GM21381 (cell line): Measurements from ENCODE around the gene HBD.
"Not testable (repeated sequence)": the region's sequence is repeated elsewhere in the genome, so short reads cannot be mapped to it uniquely, and the experiment has no call there.

Experiments
- ATAC-seq: cut with Tn5 transposase; IDR thresholded peaks from one replicate; pipeline ENCODE4 v1.9.1; 2021; ENCODE audit warnings: mild to moderate bottlenecking, moderate library complexity; ENCODE audit not compliant: unreplicated experiment

The HBD gene

DNA sequence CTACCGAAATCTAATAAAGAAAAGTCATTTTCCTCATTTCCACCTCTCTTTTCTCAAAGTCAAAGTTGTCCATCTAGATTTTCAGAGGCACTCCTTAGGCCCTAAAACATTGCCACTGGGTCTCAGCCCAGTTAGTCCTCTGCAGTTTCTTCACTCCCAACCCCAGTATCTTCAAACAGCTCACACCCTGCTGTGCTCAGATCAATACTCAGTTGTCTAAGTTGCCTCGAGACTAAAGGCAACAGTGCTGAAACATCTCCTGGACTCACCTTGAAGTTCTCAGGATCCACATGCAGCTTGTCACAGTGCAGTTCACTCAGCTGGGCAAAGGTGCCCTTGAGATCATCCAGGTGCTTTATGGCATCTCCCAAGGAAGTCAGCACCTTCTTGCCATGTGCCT is 19.7 kb upstream of the HBD start:
- not testable (repeated sequence) for ATAC-seq

DNA sequence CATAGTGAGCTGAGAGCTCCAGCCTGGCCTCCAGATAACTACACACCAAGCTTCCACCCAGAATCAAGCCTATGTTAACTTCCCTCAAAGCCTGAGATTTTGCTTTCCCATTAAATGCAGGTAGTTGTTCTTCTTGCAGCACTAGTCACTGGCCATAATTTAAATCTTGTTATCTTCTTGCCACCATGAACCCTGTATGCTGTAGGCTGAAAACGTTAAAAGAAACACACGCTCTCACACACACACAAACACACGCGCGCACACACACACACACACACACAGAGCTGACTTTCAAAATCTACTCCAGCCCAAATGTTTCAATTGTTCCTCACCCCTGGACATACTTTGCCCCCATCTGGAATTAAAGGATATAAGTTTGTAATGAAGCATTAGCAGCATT is 19.2 kb upstream of the HBD start:
- ATAC-seq = not testable (repeated sequence)

DNA sequence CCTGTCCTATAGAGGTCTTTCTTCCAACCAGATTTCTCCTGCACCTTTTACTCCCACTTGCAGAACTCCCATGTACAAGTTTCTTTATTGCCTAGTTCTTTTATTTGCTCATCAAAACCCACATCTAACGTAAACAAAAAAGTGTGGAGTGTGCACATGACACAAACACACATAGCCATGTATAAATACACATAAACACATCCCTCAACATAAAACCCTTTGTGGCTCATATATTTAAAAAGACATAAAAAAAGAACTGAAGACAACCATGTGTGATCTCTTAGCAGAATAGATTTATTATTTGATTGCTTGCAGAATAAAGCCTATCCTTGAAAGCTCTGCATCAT is 18.6 kb upstream of the HBD start:
- no peak for ATAC-seq

DNA sequence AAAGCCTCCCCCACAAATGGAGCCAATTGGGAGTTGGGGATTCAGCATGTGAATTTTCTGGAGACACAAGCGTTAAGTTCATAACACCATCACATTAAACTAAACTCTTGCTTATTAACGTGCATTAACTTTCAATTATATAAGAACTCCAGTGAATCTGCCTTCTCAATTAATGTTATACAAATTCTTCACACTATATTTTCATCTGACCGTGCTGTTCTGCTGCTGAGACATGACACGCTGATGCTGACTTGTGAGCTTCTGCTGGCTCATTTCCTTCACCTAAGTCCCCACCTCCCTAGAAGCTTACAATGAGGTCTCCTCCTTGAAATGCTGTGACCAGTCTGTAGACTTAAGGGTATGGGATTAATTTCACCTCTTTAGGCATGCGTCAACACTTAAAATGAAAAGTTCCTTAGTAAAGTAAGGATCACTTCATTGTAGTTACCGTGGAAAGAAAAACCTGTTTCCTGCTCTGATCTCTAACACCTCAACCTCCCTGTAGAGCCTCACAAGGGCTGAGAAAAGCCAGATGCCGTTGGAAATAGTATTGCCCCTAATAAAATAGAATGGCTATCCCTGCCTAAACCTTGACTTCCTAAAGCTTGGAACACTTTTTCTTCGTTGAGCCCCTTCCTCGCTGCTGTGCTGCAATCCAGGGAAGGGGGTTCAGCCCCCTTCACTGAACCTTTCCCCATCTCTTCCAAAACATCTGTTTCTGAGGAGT is 18.1 kb upstream of the HBD start:
- ATAC-seq = no peak

DNA sequence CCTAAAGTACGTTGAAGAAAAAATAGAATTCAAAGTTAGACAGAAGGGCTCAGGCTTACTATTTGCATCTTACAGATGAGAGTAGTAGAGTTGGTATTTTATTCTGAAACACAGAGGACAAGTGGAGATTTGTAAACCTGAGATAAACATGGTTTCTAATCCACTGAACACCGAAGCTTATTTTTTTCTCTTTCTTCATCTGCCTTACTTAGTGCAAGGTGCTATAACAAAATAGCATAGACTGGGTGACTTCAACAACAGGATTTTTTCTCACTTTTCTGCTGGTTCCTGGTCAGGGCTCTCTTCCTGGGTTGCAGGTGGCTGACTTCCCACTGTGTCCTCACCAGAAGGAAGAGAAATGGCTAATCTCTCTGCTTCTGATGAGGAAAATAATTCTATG is 17.5 kb upstream of the HBD start:
- no peak for ATAC-seq

DNA sequence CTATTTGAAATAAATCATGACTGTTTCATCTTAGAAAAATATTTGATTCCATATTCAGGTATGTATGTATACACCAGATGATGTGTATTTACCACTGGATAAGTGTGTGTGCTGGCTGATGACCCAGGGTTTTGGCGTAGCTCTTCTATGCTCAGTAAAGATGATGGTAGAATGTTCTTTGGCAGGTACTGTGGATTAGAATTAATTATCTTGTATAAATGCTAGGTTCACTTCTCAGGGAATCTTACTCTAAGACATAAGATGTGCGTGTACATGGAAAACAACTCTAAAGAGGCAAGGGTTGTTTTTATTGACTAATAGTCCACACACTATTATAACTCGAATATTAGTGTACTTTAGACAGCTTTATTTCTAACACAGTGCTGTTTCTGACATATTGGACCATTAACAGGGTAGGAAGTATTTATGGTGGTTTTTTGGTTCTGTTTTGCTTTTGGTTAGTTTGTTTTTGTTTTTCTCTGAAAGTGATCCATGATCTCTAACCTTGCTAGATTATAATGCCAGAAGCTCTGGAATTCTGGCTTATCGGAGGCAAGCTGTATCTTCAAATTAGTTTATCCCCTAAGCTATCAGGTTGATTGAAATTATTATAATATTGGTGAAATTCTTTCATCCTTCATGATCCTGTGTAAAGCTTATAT is 16.4 kb upstream of the HBD start:
- no peak for ATAC-seq

DNA sequence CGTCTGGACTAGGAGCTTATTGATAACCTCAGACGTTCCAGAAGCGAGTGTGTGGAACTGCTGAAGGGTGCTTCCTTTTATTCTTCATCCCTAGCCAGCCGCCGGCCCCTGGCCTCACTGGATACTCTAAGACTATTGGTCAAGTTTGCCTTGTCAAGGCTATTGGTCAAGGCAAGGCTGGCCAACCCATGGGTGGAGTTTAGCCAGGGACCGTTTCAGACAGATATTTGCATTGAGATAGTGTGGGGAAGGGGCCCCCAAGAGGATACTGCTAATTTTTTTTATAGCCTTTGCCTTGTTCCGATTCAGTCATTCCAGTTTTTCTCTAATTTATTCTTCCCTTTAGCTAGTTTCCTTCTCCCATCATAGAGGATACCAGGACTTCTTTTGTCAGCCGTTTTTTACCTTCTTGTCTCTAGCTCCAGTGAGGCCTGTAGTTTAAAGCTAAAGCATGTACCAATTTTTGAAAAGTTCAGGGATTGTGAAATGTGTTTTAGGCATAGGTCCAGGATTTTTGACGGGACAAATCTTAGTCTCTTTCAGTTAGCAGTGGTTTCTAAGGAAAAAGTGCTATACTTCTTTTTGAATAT is 15.6 kb upstream of the HBD start, which contains the start of gene HBG1:
HBG1 (minus strand) TSS at position 51 of the 590 bp plus-strand sequence. CDS start 53 bp downstream, outside the sequence.
- ATAC-seq = not testable (repeated sequence)

DNA sequence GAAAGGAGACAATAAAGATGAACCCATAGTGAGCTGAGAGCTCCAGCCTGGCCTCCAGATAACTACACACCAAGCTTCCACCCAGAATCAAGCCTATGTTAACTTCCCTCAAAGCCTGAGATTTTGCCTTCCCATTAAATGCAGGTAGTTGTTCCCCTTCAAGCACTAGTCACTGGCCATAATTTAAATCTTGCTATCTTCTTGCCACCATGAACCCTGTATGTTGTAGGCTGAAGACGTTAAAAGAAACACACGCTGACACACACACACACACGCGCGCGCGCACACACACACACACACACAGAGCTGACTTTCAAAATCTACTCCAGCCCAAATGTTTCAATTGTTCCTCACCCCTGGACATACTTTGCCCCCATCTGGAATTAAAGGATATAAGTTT is 14.2 kb upstream of the HBD start:
- ATAC-seq = not testable (repeated sequence)

DNA sequence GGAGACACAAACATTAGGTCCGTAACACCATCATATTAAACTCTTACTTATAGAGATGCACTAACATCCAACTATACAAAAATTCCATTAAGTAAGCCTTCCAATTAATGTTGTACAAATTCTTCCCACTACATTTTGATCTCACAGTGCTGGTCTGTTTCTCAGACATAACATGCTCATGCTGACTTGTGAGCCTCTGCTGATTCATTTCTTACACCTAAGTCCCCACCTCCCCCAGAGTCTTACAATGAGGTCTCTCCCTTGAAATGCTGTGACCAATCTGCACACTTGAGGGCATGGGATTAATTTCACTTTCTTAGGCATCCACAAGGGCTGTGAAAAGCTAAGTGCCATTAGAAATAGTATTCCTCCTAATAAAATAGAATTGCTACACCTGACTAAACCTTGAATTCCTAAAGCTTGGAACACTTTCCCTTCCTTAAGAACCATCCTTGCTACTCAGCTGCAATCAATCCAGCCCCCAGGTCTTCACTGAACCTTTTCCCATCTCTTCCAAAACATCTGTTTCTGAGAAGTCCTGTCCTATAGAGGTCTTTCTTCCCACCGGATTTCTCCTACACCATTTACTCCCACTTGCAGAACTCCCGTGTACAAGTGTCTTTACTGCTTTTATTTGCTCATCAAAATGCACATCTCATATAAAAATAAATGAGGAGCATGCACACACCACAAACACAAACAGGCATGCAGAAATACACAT is 13.3 kb upstream of the HBD start:
- ATAC-seq = no peak

DNA sequence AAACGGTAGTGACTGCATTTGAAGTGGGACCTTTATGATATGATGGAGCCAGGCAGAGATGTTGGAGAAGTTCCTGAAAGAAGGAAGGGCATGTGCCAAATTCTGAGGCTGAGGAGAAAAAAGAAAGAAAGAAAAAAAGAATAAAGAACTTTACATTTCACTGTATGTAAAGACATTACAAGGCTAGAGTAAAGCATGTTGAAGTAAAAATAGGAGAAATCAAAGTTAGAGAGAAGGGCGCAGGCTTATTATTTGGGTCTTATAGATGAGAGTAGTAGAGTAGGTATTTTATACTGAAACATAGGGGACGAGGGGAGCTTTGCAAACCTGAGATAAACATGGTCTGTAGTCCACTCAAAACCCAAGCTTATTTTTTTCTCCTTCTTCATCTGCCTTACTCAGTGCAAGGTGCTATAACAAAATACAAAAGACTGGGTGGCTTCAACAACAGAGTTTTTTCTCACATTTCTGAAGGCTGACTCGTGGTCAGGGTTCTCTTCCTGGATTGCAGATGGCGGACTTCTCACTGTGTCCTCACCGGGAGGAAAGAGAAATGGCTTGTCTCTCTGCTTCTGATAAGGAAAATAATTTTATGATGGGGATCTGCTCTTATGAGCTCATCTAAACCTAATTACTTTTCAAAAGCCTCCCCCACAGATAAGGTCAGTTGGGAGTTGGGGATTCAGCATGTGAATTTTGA is 12.6 kb upstream of the HBD start:
- ATAC-seq = no peak

DNA sequence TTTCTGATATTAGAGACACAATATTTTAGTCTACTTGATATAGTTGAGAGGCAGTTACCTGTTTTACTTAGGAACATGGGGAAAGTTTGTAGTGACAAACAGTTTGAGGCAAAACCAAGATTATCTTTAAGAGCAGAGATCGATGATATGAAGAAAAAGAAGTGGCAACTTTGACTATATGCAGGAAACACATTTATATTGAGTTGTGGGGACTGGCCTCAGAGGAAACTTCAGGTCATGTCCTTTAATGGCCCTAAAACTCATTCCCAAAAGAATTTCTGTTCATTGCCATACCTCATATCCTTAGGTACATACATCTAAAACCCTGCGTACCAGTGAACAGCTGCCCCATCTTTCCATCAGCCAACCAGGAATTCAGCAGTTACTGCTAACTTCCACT is 10.9 kb upstream of the HBD start:
- no peak for ATAC-seq

DNA sequence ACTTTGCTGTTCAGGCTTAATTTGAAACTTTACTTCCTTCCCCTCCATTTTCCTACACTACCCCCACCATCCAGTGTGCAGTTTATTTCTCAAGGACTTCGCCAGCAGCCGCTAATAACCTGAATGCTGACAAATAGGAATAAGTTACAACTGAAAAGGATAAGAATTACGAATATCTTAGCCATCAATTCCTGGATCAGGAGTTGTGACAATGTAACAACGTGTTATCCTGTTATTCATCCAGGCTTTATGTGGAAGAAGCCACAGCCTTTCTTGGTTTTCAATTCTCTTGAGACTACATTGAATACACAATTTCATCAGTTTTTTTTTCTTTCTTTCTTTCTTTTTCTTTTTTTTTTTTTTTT is 9.5 kb upstream of the HBD start:
- no peak for ATAC-seq

DNA sequence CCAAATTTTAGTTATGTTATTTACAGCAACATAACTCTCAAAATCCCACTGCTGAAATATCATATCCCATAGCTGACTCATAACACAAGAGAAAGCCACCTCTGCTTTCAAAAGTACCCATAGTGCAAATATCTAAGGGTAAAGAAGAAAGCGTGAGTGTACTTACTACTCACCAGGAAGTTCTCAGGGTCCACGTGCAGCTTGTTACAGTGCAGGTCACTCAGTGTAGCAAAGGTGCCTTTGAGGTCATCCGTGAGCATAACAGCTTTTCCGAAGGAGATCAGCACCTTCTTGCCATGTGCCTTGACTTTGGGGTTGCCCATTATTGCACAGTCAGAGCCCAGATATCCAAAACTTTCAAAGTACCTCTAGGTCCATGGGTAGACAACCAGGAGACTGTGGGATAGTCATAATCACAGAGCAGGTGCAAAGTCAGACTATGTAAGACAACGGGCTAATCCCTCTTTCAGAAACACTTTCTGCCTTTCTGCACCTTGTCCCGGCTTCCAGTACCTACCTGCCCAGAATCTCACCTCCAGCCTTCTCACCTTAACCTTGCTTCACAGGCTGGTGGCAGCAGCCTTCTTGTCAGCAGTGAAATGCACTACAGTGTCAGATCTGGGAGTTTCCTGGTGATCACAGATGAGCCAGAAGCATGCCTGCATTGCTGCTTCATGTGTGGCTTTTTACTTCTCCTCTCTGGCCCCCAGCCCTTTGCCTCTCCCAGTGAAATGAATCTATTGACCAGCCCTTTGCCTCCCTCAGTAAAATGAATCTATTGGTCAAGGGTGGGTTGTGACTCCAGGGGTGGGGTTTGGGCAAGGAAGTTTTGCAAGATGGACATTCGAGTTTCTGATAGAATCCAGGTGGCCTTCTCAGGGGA is 8.9 kb upstream of the HBD start:
- no peak for ATAC-seq

DNA sequence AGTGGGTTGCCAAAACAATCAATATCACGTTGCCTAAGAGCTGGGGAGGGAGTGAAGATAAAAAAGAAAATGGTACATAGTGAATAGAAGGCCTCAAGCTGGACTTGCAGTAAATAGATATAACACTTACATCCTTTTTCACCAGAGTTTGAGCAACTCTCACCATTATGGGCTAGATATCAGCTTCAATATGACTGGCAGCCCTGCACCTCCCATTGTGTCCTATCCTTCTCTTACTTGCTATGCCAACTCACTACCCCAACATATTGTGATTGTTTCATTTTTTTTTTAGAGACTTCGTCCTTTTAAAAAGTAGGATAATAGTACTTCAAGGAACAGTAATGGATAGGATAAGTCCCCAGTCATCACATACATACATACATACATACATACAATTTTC is 7.9 kb upstream of the HBD start:
- no peak for ATAC-seq

DNA sequence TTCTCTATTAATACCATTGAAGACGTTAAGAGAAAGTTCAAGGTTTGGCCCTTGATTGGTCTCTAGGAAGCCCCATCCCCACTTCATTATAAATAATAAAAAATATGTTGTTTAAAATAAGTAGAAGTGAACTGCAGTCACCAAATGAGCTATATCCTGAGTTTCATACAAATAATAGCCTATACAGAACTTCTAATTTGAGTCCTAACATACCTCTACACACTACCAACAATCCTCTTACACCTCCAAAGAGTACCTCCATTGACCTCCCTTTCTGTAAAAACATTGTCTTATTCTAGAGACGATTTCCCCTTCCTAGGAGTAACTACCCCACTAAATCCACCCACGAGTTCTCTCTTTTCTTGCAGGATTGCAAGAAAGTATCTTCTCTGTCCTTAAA is 7.2 kb upstream of the HBD start:
- ATAC-seq = no peak

DNA sequence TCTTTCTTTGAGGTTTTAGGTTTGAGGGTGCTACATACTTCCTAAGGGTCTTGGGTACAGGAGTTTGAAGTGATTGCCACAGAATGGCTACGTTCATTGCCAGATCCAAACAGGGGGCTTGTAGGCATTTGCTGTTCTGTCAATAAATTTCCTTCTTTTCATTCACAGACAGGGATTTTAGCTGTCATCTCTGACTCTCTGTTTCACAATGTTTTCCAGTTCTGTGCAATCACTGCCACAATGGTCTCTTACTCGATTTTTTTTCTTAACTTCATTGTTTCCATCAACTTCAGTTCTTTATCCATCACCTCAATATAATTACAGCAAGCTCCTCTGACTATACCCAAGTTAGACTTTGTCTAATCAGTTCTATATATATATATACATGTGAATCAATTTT is 6.2 kb upstream of the HBD start:
- no peak for ATAC-seq

DNA sequence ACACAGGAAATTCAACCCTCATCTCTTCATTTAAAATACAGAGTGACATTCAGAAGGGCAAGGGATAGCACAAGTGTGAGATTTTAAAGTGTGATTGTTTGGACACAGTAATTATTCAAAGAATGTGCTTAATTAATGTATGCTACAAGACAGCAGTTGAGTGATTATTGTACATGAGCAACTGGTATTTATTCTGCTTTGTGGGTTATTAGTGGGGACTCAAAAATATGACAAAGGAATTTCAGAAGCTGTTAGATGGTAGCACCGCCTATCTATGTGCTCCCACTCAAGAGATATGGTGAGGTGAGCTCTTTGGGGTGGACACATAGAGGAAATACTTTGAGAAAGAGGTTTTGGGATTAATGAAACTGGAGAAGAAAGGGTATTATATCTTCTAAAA is 5.8 kb upstream of the HBD start:
- ATAC-seq = no peak

DNA sequence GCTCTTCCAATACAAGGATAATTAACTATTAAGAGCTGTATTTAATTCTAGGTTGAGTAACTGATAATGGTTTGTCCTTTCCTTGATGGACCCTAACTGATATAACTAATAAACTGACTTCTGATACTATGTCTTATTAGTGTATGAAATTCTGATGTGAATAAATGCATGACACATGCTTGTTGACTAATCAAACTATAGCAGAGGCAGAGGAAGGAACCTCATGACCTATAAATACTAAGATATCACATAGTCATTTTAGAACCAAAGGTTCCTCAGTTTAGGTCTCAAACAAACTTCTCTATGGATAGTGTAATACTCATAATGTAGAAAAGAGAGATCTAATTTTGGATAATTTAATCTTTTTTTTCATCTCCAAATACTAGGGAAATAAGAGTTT is 4.8 kb upstream of the HBD start:
- no peak for ATAC-seq

DNA sequence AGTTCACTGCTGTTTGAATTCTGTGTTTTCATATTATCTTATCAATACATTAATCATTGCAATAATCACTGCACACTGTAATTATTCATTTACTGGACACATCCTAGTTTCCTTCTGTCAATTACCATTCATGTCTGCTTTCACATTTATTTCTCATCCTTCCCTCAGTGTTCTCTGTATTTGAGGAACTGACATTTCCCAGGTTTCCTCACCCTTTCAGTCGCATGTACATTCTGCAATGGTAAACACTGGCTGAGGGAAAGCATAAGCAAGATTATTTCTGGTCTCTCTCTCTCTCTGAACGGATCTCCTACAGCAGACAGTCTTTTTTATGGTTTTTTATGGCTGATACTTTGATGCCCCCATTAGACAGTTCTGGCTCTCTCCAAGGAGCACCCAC is 4.2 kb upstream of the HBD start:
- ATAC-seq = no peak

DNA sequence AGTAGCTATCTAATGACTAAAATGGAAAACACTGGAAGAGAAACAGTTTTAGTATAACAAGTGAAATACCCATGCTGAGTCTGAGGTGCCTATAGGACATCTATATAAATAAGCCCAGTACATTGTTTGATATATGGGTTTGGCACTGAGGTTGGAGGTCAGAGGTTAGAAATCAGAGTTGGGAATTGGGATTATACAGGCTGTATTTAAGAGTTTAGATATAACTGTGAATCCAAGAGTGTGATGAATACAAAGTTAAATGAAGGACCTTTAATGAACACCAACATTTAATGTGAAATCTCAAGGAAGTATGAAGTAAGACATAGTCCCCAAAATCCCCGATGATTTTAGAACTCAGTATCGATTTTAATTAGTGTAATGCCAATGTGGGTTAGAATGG is 3.1 kb upstream of the HBD start:
- no peak for ATAC-seq
